DND-41 (cell line): ENCODE results near the gene ABCC4.

Experiments
- ATAC-seq: fragments of 200-7000 bp; cut with Tn5 transposase; 3 replicates; pipeline ENCODE4 v1.9.1; 2021; ENCODE audit warnings: low read depth; ENCODE audit not compliant: insufficient read depth
- DNase-seq: peaks from one replicate; pipeline ENCODE4 v3.0.0-alpha.2; 2020
- H2AFZ ChIP-seq: 2 replicates; pipeline ENCODE4 v1.6.0; 2012; ENCODE audit warnings: low read depth, low read length
- H3K27ac ChIP-seq: 2 replicates; pipeline ENCODE4 v1.5.1; 2012; ENCODE audit warnings: low read length, inconsistent platforms
- H3K27me3 ChIP-seq: fragments of 200-600 bp; sonication (generic); 2 replicates; pipeline ENCODE4 v1.6.0; 2012; ENCODE audit warnings: low read length, mild to moderate bottlenecking, inconsistent platforms; ENCODE audit not compliant: insufficient read depth, poor library complexity
- H3K36me3 ChIP-seq: 2 replicates; pipeline ENCODE4 v1.5.1; 2012; ENCODE audit warnings: low read length, inconsistent platforms; ENCODE audit not compliant: insufficient read depth
- H3K4me1 ChIP-seq: 2 replicates; pipeline ENCODE4 v1.5.1; 2012; ENCODE audit warnings: mild to moderate bottlenecking, low read length; ENCODE audit not compliant: insufficient read depth
- H3K4me2 ChIP-seq: 2 replicates; pipeline ENCODE4 v1.6.0; 2012; ENCODE audit warnings: mild to moderate bottlenecking, moderate library complexity, low read length, inconsistent platforms; ENCODE audit not compliant: insufficient read depth
- H3K4me3 ChIP-seq, 2 experiments: fragments of 200-600 bp in 1 of 2; shearing (Covaris generic) in 1 of 2; 2 replicates each; pipeline ENCODE4 v1.5.1; 2012 to 2016; ENCODE audit warnings: inconsistent platforms in 2 of 2, low read length in 2 of 2, mild to moderate bottlenecking in 2 of 2, low read depth in 1 of 2, moderate library complexity in 1 of 2
- H3K79me2 ChIP-seq: 2 replicates; pipeline ENCODE4 v1.6.0; 2012; ENCODE audit warnings: low read length, inconsistent platforms; ENCODE audit not compliant: insufficient read depth
- H3K9ac ChIP-seq: 2 replicates; pipeline ENCODE4 v1.6.0; 2012; ENCODE audit warnings: low read depth, mild to moderate bottlenecking, inconsistent platforms, low read length, moderate library complexity
- H3K9me3 ChIP-seq: 2 replicates; pipeline ENCODE4 v1.5.1; 2012; ENCODE audit warnings: low read length, moderate library complexity, mild to moderate bottlenecking, inconsistent platforms; ENCODE audit not compliant: insufficient read depth, severe bottlenecking
- H4K20me1 ChIP-seq: 2 replicates; pipeline ENCODE4 v1.6.0; 2012; ENCODE audit warnings: low read length; ENCODE audit not compliant: insufficient read depth
- EZH2 ChIP-seq: IDR thresholded peaks from 3 replicates; pipeline ENCODE4 v1.6.1; 2012; ENCODE audit warnings: borderline replicate concordance, low read depth, mild to moderate bottlenecking, moderate library complexity, low read length, inconsistent platforms; ENCODE audit not compliant: severe bottlenecking
- TF ChIP-seq, protein P1 (sequence below): IDR thresholded peaks from 2 replicates; pipeline ENCODE4 v1.5.1; 2012; ENCODE audit warnings: borderline replicate concordance, low read length, moderate library complexity, mild to moderate bottlenecking; ENCODE audit not compliant: poor library complexity, severe bottlenecking; ENCODE audit errors: extremely low read depth

Gene ABCC4

DNA sequence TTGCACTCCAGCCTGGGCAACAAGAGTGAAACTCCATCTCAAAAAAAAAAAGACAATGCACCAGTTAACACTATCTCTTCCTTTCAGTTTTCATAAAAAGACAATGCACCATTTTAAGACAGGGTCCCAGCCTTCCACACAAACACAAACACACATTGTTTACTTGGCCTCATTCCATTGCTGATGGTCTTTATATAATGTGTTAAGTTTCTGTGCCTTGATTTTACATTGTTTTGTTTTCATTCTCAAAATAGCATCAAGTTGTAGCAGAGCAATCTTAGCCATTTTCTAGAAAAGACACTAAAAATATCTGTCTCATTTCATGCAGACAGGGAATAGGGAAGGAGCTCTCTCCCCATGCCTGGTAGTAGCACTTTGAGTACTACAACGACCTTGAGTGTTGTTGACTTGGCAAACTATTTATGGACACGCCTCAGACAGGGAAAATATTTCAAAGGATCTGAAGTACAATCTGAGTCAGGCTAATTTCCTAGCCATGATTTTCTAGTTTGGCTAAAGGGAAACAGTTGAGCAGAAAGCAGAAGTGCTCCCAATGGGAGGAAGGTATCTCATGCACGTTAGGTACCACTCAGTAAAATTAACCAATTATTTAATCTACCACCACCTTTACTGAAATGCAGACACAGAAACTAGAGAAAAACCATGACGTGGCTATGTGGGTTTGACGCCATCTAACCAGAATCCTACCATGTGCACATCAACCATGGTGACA, 120.6 kb downstream of the ABCC4 start:
- Histone ChIP-seq H3K36me3 (no peaks in the 10 kb centered on the region), H3K9me3 (peaks cover 4% of the 10 kb centered on the region), H3K4me2 (no peak overlapping the region), H3K27ac (no peak overlapping the region), H3K9ac (no peak overlapping the region), H3K79me2 (no peaks in the 10 kb centered on the region), H3K27me3 (peaks cover 5% of the 10 kb centered on the region), H2AFZ (no peak overlapping the region), H3K4me1 (peaks cover 5% of the 10 kb centered on the region), H3K4me3 (no peak overlapping the region), H4K20me1 (no peaks in the 10 kb centered on the region)
- ATAC-seq (no peak), DNase-seq (no peak)
- TF ChIP-seq EZH2: no peak
- TF ChIP-seq, protein P1, sequence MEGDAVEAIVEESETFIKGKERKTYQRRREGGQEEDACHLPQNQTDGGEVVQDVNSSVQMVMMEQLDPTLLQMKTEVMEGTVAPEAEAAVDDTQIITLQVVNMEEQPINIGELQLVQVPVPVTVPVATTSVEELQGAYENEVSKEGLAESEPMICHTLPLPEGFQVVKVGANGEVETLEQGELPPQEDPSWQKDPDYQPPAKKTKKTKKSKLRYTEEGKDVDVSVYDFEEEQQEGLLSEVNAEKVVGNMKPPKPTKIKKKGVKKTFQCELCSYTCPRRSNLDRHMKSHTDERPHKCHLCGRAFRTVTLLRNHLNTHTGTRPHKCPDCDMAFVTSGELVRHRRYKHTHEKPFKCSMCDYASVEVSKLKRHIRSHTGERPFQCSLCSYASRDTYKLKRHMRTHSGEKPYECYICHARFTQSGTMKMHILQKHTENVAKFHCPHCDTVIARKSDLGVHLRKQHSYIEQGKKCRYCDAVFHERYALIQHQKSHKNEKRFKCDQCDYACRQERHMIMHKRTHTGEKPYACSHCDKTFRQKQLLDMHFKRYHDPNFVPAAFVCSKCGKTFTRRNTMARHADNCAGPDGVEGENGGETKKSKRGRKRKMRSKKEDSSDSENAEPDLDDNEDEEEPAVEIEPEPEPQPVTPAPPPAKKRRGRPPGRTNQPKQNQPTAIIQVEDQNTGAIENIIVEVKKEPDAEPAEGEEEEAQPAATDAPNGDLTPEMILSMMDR: no peak

DNA sequence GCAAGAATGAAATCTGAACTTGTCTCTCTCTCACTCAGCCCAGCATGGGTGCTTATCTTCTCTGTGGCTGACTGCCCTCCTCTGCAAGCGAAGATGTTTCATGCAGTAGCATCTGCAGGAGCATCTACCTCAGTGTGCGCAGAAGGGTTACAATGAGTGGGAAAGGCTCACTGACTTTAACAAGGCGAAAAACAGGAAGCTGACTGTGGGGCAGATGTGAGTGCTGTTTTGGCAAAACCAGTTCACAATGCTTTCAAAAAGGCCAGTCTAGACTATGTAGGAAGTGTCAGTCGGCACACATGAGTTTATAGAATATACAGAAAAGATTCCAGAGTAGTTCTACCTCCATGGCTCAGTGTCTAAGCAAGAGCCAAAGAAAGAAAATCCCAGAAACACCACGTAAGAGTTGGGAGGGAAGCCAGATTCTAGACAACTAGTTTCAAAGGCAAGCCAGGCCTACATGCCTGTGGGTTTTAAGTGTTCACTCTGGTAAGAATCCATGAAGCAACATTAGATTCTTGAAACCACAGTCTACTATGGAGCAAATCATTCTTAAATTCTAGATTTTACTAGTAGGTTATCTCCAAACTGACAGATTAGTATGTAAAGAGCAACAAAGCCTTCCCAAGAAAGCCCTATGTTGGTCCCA, 124.5 kb downstream of the ABCC4 start:
- no peaks in the 10 kb centered on the region for H3K4me1 ChIP-seq
- no peak overlapping the region for H3K4me3 ChIP-seq
- no peaks in the 10 kb centered on the region for H3K79me2 ChIP-seq
- TF ChIP-seq EZH2: no peak
- TF ChIP-seq, protein P1: no peak
- no peaks in the 10 kb centered on the region for H4K20me1 ChIP-seq
- no peak for ATAC-seq
- no peaks in the 10 kb centered on the region for H3K36me3 ChIP-seq
- no peak overlapping the region for H2AFZ ChIP-seq
- H3K27me3 ChIP-seq: no peaks in the 10 kb centered on the region
- no peak overlapping the region for H3K9ac ChIP-seq
- no peak overlapping the region for H3K4me2 ChIP-seq
- peaks cover 4% of the 10 kb centered on the region for H3K9me3 ChIP-seq
- H3K27ac ChIP-seq: no peak overlapping the region
- no peak for DNase-seq

DNA sequence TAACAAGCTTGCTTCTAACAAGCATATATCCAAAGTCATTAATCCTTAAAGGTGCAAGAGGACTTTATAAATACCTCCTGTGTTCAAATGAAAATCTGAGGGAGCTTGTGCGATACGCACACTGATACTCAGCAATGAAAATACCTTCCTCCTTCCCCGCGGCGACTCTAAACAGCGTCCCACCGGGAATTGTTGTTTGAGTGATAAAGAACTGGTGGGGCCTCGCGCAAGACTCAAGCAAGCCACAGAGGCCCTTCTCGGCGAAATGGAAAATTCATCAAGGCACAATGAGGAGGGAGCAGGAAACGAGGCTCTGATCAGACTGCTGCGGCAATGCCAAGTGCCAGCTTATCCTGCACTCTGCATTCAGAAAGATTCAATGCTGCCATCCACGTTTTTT, 126.7 kb downstream of the ABCC4 start:
- Histone ChIP-seq H3K4me2 (no peak overlapping the region), H3K4me1 (no peaks in the 10 kb centered on the region), H3K27me3 (no peaks in the 10 kb centered on the region), H3K27ac (no peak overlapping the region), H3K9me3 (peaks cover 4% of the 10 kb centered on the region), H3K4me3 (no peak overlapping the region), H4K20me1 (no peaks in the 10 kb centered on the region), H3K79me2 (no peaks in the 10 kb centered on the region), H3K9ac (no peak overlapping the region), H2AFZ (no peak overlapping the region; the same call in 1 of the 2 replicates), H3K36me3 (no peaks in the 10 kb centered on the region)
- TF ChIP-seq, protein P1: no peak
- no peak for TF ChIP-seq EZH2
- DNase-seq (no peak), ATAC-seq (no peak)
